GM12878 (cell line): ENCODE results near the gene OR51A7. TPM values are rescaled to one million over a fixed set of nuclear protein-coding genes. Genes with fewer than 3 reads are reported as not detected.

Experiments used
- ATAC-seq: fragments of 200-7000 bp; cut with Tn5 transposase; 3 replicates; pipeline ENCODE4 v1.9.1; 2020; ENCODE audit warnings: mild to moderate bottlenecking, moderate library complexity
- BruUV-seq: library from RNA; stranded (reverse); fragments of 400-500 nt; replicated peaks from 2 replicates; lab custom pipeline; 2021; lab: Mats Ljungman, UMichigan
- CTCF ChIA-PET: fragments of 300-600 bp; sonication (Branson Sonifier 250); formaldehyde crosslinking; extraction: SDS; loops from one replicate; lab custom pipeline; 2021; ENCODE audit warnings: inconsistent platforms; lab: Yijun Ruan, JAX
- POLR2A ChIA-PET: fragments of 350-600 bp; formaldehyde crosslinking; extraction: SDS; loops from one replicate; lab custom pipeline; 2021; ENCODE audit warnings: inconsistent platforms; lab: Charles Lee
- RAD21 ChIA-PET: fragments of 300-600 bp; sonication (Branson Sonifier 250); formaldehyde crosslinking; loops from one replicate; lab custom pipeline; 2023; ENCODE audit warnings: antibody characterized with exemption; ENCODE audit not compliant: unreplicated experiment; lab: Charles Lee
- SMC1A ChIA-PET: fragments of 300-600 bp; sonication (Branson Sonifier 250); formaldehyde crosslinking; loops from one replicate; lab custom pipeline; 2023; ENCODE audit not compliant: unreplicated experiment, uncharacterized antibody; lab: Charles Lee
- DNase-seq: peaks from one replicate; pipeline ENCODE4 v3.0.0-alpha.2; 2011; ENCODE audit warnings: low read depth, low spot score
- FAIRE-seq: peaks from 3 replicates; lab custom pipeline; 2011; peaks lifted over from hg19 to GRCh38; lab: Jason Lieb, UNC
- H2AFZ ChIP-seq: 2 replicates; pipeline ENCODE4 v1.6.0; 2011; ENCODE audit warnings: low read depth, low read length, control low read depth; ENCODE audit not compliant: control insufficient read depth
- H3K27ac ChIP-seq: 2 replicates; pipeline ENCODE4 v1.5.1; 2011; ENCODE audit warnings: control low read depth; ENCODE audit not compliant: control insufficient read depth, insufficient read depth
- H3K27me3 ChIP-seq, 2 experiments: replicated peaks in 1 of 2; 2 replicates each; pipeline versions ENCODE4 v1.6.0 to v1.6.1; 2011; ENCODE audit warnings: low read length in 1 of 2; ENCODE audit not compliant: control insufficient read depth in 2 of 2, insufficient read depth in 2 of 2
- H3K36me3 ChIP-seq, 2 experiments: 2 replicates each; pipeline ENCODE4 v1.5.1; 2011; ENCODE audit warnings: low read length in 1 of 2; ENCODE audit not compliant: control insufficient read depth in 2 of 2, insufficient read depth in 2 of 2
- H3K4me1 ChIP-seq: 2 replicates; pipeline ENCODE4 v1.6.1; 2011; ENCODE audit warnings: mild to moderate bottlenecking, low read length, moderate library complexity, mixed read lengths; ENCODE audit not compliant: control insufficient read depth, insufficient read depth
- H3K4me2 ChIP-seq: 2 replicates; pipeline ENCODE4 v1.6.0; 2011; ENCODE audit warnings: control low read depth; ENCODE audit not compliant: control insufficient read depth, insufficient read depth
- H3K4me3 ChIP-seq: fragments of 200-600 bp; sonication (generic); 2 replicates; pipeline ENCODE4 v1.5.1; 2016
- H3K79me2 ChIP-seq: 2 replicates; pipeline ENCODE4 v1.6.0; 2011; ENCODE audit warnings: low read length; ENCODE audit not compliant: control insufficient read depth, insufficient read depth
- H3K9ac ChIP-seq: 2 replicates; pipeline ENCODE4 v1.8.0; 2011; ENCODE audit warnings: low read length, control low read depth, mixed read lengths; ENCODE audit not compliant: control insufficient read depth, insufficient read depth
- H3K9me3 ChIP-seq: replicated peaks from 3 replicates; pipeline ENCODE4 v1.5.1; 2011; ENCODE audit warnings: mild to moderate bottlenecking, low read length; ENCODE audit not compliant: control insufficient read depth, insufficient read depth
- H4K20me1 ChIP-seq: 2 replicates; pipeline ENCODE4 v1.6.0; 2011; ENCODE audit not compliant: control insufficient read depth, insufficient read depth
- ATF7 ChIP-seq: fragments of 450-650 bp; IDR thresholded peaks from 2 replicates; pipeline ENCODE4 v1.6.1; 2016; ENCODE audit warnings: low read depth, mild to moderate bottlenecking
- CBX5 ChIP-seq: sonication (generic); IDR thresholded peaks from 2 replicates; pipeline ENCODE4 v1.6.1; 2016; ENCODE audit warnings: low read depth, moderate library complexity, mild to moderate bottlenecking, inconsistent platforms
- CHD4 ChIP-seq: fragments of 200-600 bp; sonication (generic); IDR thresholded peaks from 2 replicates; pipeline ENCODE4 v1.6.1; 2016; ENCODE audit warnings: mild to moderate bottlenecking
- EED ChIP-seq: sonication (generic); IDR thresholded peaks from 2 replicates; pipeline ENCODE4 v1.6.1; 2016; ENCODE audit warnings: antibody characterized with exemption, low read depth
- EP300 ChIP-seq, 2 experiments: fragments of 150-350 bp in 1 of 2; IDR thresholded peaks; 2 replicates each; pipeline ENCODE4 v1.6.1; 2011 to 2012; ENCODE audit warnings: low read depth in 2 of 2, low read length in 2 of 2, borderline replicate concordance in 1 of 2, improper control_type of control experiment in 1 of 2, inconsistent platforms in 1 of 2; ENCODE audit not compliant: control insufficient read depth in 1 of 2
- KLF5 ChIP-seq: fragments of 450-650 bp; IDR thresholded peaks from 2 replicates; pipeline ENCODE4 v1.6.1; 2014; ENCODE audit warnings: mild to moderate bottlenecking; ENCODE audit not compliant: partially characterized antibody
- STAT3 ChIP-seq: IDR thresholded peaks from 2 replicates; pipeline ENCODE4 v1.6.1; 2011; ENCODE audit warnings: low read depth, low read length, improper control_type of control experiment
- SUPT20H ChIP-seq: IDR thresholded peaks from 2 replicates; pipeline ENCODE4 v1.6.1; 2011; ENCODE audit warnings: low read depth, mild to moderate bottlenecking, low read length, moderate library complexity, borderline replicate concordance; ENCODE audit not compliant: control insufficient read depth
- TARDBP ChIP-seq: IDR thresholded peaks from 2 replicates; pipeline ENCODE4 v1.6.1; 2016; ENCODE audit warnings: borderline replicate concordance
- WGBS: methylation state at CpG from one replicate; pipeline ENCODE4 v1.1.6; 2016; ENCODE audit warnings: low lambda C conversion rate; ENCODE audit not compliant: insufficient replicate concordance, insufficient coverage; ENCODE audit errors: missing lambda C conversion rate; 5-methylcytosine and 5-hydroxymethylcytosine counted together
- in situ Hi-C: fragments of 300-500 bp; cut with MboI; formaldehyde crosslinking; loops from 9 replicates; pipeline ENCODE4 v1.14.3; 2018; ENCODE audit warnings: mixed read lengths
- intact Hi-C: fragments of 100-400 bp; cut with micrococcal nuclease; formaldehyde crosslinking; loops from one replicate; pipeline ENCODE4 v1.14.2; 2022; ENCODE audit not compliant: unreplicated experiment
- polyA plus RNA-seq, 11 experiments: library from polyadenylated mRNA; depleted of rRNA in 4 of 11; unstranded in 6 of 11; stranded (reverse) in 5 of 11; fragments of >200 nt; fragmentation: Nextera tagmentation in 4 of 11; fragmentation: Illumina TruSeq in 1 of 11; extraction: Ambion mirVana in 4 of 11; extraction: Trizol in 1 of 11; gene quantifications; 1 replicate in 1 of 11; 2 replicates in 10 of 11; pipeline versions ENCODE4 v1.2.1 to v1.2.3, GENCODE V29; 2011 to 2016; ENCODE audit warnings: inconsistent platforms in 2 of 11, missing spikeins in 2 of 11, low read depth in 1 of 11
- total RNA-seq, 4 experiments: library from RNA; depleted of rRNA in 3 of 4; stranded (reverse); fragments of >200 nt in 3 of 4; fragmentation: Illumina TruSeq in 1 of 4; extraction: Trizol in 1 of 4; gene quantifications; 2 replicates each; pipeline versions ENCODE4 v1.2.1 to v1.2.3, GENCODE V29; 2013 to 2021
- TF ChIP-seq, protein P1 (sequence below): fragments of 450-650 bp; IDR thresholded peaks from 2 replicates; pipeline ENCODE4 v1.6.1; 2017; ENCODE audit warnings: mild to moderate bottlenecking, low read depth, inconsistent platforms; ENCODE audit not compliant: poor library complexity, severe bottlenecking
- TF ChIP-seq, protein P2 (sequence below): fragments of 450-650 bp; IDR thresholded peaks from 2 replicates; pipeline ENCODE4 v1.6.1; 2014; ENCODE audit warnings: mild to moderate bottlenecking

The OR51A7 gene
- total and polyA plus RNA-seq, 10 of the 15 experiments (the other 5 are each of a cell fraction or from before 2014, with no cell fraction given): not detected

DNA sequence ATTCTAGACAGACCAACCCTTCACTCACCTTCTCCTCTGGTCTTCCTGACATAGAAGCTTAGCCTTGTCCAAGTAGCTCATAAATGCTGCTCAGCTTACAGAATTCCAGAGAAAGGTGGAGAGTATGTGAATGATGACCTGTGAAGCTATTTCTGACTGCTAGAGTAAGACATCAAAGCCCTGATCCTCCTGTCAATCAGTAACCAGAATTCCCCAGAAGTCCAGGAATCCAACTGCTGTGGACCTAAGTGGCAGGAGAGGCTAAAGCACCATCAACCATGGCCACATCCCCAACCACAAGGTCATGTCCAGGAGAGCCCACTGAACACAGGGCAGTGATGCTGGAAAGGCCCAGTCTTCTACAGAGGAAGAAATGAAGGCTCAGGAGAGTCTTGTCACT lies 13.0 kb downstream of the OR51A7 start (continued):
- TF ChIP-seq, protein P1, sequence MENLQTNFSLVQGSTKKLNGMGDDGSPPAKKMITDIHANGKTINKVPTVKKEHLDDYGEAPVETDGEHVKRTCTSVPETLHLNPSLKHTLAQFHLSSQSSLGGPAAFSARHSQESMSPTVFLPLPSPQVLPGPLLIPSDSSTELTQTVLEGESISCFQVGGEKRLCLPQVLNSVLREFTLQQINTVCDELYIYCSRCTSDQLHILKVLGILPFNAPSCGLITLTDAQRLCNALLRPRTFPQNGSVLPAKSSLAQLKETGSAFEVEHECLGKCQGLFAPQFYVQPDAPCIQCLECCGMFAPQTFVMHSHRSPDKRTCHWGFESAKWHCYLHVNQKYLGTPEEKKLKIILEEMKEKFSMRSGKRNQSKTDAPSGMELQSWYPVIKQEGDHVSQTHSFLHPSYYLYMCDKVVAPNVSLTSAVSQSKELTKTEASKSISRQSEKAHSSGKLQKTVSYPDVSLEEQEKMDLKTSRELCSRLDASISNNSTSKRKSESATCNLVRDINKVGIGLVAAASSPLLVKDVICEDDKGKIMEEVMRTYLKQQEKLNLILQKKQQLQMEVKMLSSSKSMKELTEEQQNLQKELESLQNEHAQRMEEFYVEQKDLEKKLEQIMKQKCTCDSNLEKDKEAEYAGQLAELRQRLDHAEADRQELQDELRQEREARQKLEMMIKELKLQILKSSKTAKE: no peak

DNA sequence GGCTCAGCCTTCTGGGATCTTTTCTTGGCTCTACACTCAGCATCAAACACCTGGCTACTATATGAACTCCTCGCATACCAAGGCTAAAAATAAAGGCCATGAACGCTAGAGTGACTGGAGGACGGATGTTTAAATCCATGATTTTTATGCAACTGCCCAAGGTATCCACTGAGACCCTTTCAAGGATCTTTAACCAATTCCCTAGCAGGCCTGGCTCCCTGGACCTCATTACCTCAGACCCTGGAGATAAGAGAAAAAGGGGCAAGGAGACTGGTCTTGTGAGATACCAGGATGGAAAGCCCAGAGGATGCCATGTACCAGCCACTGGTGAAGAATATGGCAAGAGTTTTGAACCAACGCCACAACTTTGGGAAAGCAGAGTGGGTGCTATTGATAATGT lies 15.7 kb downstream of the OR51A7 start, which contains the start of gene OR51G2:
OR51G2 (minus strand) TSS at position 101 of the 400 bp plus-strand sequence. CDS start 3,687 bp downstream, outside the sequence.
- Histone ChIP-seq H4K20me1 (no peaks in the 10 kb centered on the region), H3K9me3 (no peaks in the 10 kb centered on the region), H3K27ac (no peak within 1 kb of the TSS), H3K4me2 (no peak within 1 kb of the TSS), H3K4me1 (no peaks in the 10 kb centered on the region), H3K4me3 (no peak within 1 kb of the TSS), H2AFZ (no peak within 1 kb of the TSS), H3K79me2 (no peaks in the 10 kb centered on the region), H3K9ac (no peak within 1 kb of the TSS), H3K27me3 (no peaks in the 10 kb centered on the region), H3K36me3 (no peaks in the 10 kb centered on the region)
- CTCF ChIA-PET: no interaction called here
- intact Hi-C loops (no loop called here), in situ Hi-C loops (no loop called here)
- no peak for ATAC-seq
- RAD21 ChIA-PET: no interaction called here
- POLR2A ChIA-PET: no interaction called here
- DNase-seq: no peak
- FAIRE-seq: no peak
- TF ChIP-seq, protein P2, sequence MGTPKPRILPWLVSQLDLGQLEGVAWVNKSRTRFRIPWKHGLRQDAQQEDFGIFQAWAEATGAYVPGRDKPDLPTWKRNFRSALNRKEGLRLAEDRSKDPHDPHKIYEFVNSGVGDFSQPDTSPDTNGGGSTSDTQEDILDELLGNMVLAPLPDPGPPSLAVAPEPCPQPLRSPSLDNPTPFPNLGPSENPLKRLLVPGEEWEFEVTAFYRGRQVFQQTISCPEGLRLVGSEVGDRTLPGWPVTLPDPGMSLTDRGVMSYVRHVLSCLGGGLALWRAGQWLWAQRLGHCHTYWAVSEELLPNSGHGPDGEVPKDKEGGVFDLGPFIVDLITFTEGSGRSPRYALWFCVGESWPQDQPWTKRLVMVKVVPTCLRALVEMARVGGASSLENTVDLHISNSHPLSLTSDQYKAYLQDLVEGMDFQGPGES: no peak
- TF ChIP-seq KLF5: no peak
- TF ChIP-seq CBX5: no peak
- TF ChIP-seq EED: no peak
- no peak for TF ChIP-seq ATF7
- TF ChIP-seq TARDBP: no peak
- TF ChIP-seq SUPT20H: no peak
- TF ChIP-seq STAT3: no peak
- no peak for TF ChIP-seq CHD4
- no peak for TF ChIP-seq EP300 (IDR thresholded peaks at IDR 0.05; ENCODE audit: borderline replicate concordance in 1 of 2, control insufficient read depth in 1 of 2, low read depth in 2 of 2, low read length in 2 of 2)
- 25% methylated on average over 4 of the region's 4 CpGs for WGBS
- no TSS peak for BruUV-seq
- SMC1A ChIA-PET: no interaction called here
